ENCODE results near the gene KRT75.

KRT75 gene

GRCh38 chr12:52439845-52440244, 5.7 kb upstream of the KRT75 start:
- no peak for DNase-seq (ENCODE audit: low spot score)

GRCh38 chr12:52439420-52439819, 5.2 kb upstream of the KRT75 start:
- no peak for DNase-seq (ENCODE audit: low spot score)

DNA sequence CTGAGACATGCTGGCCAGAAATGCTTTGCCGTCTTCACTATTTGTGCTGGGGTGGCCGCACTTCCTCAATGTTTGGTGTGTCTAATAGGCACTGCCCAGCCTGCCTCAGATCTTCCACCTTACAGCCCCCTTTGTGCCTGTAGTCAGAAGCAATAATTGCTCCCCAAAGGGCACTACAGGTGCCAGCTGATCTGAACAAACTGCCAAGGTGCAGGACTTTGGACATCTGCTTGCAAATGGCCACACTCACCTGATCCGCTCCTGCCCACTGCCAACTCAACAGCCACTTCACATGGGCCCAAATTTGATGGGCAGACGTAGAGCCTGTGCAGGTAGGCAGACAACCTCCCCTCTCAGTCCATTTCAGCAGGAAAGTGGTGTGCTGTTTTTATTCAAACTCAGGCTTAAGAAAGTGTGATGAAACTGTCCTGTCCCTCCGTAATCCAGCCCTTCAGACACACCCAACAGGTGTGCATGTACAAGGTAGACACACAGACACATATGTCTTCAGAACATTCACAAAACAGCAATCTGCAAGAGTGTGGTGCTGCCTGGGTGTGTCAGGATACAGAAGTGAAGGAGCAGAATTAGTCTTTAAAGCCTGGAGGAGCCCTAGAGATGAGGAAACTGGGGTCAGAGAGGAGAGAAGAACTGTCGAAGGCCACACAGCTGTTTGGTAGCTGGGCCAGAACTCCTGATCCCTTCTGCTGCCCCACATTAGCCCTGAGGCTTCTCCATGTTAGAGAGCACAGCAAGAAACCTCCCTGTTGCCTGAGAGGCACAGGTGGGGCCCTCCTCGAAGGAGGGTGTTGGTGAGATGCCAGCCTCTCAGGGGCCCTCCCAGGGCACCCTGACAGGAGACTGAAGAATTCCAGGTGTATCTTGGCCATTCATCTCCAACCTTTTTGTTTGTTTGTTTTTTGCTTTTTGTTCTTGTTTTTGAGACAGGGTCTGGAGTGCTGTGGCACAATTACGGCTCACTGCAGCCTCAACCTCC, 4.4 kb upstream of the KRT75 start:
- no peak for DNase-seq (ENCODE audit: low spot score)

- no peak for DNase-seq (ENCODE audit: low spot score)
Measured at GRCh38 chr12:52437508-52437907, 3.3 kb upstream of the KRT75 start.

DNA sequence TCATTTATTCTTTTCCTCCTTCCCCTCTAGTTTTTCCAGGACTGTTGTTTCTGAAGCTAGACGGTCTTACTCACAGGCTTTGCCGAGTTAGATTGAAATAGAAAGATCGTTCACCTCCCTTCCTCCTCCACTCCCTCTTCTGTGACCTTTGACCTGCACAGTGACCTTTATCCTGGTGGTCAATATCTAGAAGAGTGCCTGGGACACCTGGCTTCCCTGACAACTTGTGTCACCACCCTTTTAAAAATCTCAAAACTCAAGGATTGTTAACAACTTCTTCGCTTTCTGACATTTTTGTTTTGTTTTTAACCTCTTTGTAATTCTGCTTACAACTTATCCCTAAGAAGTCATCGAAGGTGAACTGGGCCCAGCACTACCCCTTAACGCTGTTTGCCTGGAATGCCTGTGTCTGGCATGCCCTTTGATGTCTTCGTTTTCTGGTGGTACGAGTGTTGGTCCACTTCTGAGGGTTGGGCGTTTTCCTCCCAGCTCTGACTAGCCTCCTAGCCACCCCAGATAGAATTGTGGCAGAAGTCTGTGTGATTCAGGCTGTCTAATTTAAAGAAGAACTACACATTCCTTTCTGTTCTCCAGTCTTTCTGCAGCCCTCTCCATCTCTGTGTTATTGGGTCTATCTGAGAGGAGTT, 2.8 kb upstream of the KRT75 start:
- DNase-seq (ENCODE audit: low spot score) = no peak

DNA sequence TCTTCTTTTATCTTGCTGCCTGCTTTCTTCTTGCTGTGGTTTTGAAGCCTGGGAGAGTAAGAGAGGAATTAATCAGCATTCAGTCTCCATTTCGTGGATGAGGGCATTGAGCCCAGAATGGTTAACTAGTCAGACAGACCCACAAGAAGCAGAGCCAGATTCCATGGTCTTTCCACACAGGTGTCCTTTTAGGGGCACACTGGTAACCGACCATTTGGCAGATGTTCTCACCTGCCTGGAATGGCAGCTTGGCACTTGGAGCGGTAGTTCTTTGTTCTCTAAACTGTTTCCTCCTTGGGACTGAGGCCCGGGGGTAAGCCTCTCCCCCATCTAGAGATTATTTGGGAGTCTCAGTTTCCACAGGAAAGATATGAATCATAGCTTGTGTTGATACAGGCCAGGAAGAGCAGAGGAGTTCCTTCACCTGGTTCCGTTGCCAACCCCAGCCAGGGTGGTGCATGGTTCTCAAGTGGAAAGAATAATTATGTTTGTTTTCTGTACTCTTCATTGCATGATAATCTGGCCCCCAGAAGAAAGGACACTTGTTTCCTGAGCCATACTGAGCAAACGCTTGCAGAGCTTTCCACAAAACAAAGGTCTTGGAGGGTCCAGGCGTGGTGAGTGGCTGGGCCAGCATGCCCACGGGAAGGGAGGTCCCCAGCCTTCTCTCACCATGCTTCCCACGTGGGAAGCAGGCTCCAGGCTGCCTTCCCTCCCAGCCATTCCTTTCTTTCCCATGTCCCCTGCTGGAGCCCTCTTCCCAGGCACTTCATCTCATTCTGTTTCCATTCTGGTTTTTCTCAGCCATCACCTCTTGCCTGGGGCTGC, 2.0 kb upstream of the KRT75 start:
- DNase-seq (ENCODE audit: low spot score) = no peak

GRCh38 chr12:52435659-52435999, 1.5 kb upstream of the KRT75 start:
- no peak for DNase-seq (ENCODE audit: low spot score)

GRCh38 chr12:52434760-52435530, 774 bp upstream of the KRT75 start:
- no peak for DNase-seq (ENCODE audit: low spot score)

GRCh38 chr12:52433501-52434080, 580 bp downstream of the KRT75 start:
- DNase-seq (ENCODE audit: low spot score) = no peak

DNA sequence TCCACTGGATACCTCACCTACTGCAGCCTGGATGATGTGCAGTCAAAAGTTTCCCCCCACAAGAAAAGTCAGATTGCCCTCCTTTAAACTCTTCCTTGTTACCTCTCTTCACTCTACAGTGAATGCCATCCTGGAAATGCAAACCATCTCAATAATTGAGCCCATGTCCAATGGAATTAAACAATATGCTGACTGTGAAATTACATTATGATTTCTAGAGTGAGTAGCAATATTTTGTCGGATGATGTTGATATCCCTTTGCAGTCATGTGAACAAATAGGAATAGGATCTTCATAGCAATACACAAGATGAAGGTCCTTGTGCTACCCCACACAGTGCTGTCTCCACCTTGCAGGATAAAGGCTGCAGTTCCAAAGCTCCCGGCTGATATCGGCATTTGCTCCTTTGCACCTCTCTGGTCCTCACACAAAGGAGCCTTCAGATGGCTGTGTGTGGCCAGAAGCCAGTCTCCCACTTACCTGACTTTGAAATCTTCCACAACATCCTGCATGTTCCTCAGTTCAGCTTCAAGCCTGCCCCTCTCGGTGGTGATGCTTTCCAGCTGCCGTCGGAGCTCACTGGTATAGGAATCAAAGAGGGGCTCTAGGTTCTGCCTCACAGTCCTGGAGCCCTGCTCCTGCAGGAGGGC, 1.5 kb downstream of the KRT75 start:
- no peak for DNase-seq (ENCODE audit: low spot score)

DNA sequence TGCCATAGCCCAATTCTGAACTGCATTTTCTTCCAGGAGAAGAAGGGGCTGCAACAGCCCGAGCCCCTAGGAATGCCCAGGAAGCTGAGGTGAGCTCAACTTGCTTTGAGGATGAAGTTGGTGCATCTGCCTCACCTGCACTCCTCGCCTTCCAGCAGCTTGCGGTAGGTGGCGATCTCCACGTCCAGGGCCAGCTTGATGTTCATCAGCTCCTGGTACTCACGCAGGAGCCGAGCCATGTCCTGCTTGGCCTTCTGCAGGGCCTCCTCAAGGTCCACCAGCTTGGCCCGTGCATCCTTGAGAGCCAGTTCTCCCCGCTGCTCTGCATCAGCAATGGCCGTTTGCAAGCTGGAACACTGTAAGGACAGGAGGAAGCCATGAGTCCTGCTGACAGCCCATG, 6.0 kb downstream of the KRT75 start:
- no peak for DNase-seq (ENCODE audit: low spot score)

- DNase-seq (ENCODE audit: low spot score) = no peak
Measured at GRCh38 chr12:52427083-52427482, 7.1 kb downstream of the KRT75 start.

- DNase-seq (ENCODE audit: low spot score) = no peak
Measured at GRCh38 chr12:52426034-52426433, 8.1 kb downstream of the KRT75 start.

DNA sequence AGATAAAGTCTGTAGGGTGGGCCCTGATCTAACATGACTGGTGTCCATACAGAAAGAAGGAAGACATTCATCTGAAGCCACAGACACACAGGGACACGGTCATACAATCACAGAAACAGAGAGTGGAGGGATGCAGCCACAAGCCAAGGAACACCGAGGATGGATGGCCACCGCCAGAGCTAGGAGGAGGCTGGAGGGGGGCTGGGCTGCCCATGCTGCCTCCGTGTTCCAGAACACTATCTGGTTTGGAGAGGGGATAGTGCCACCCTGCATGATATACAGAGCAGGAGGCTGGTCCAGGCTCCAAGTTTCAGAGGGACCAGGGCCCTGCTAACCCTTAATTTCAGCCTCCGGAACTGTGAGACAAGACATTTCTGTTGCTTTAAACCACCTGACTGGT, 8.7 kb downstream of the KRT75 start:
- DNase-seq (ENCODE audit: low spot score) = no peak

- no peak for DNase-seq (ENCODE audit: low spot score)
Measured at GRCh38 chr12:52423661-52424500, 10.3 kb downstream of the KRT75 start.

- DNase-seq (ENCODE audit: low spot score) = no peak
Measured at GRCh38 chr12:52423035-52423434, 11.1 kb downstream of the KRT75 start.

GRCh38 chr12:52419656-52420055, 14.5 kb downstream of the KRT75 start:
- no peak for DNase-seq (ENCODE audit: low spot score)

GRCh38 chr12:52418576-52419110, 15.5 kb downstream of the KRT75 start:
- no peak for DNase-seq (ENCODE audit: low spot score)

DNA sequence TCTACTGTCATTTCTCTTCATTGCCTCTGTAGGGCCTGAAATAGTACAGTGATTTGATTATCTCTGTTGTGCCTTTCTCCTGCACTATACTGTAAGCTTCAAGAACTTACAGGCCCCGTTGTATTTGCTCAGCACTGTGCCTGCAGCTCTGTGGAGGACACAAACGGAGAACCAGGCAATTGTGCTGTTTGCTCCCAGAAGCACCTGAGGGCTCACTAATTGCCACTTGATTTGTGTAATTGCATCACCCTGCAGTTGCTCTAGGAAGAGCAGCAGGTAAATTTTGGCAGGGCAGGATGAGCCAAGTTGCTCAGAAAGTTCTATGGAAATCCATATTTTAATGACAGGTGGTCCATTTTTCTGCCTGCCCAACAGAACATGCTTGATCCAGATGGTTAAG, 16.4 kb downstream of the KRT75 start:
- no peak for DNase-seq (ENCODE audit: low spot score)

DNA sequence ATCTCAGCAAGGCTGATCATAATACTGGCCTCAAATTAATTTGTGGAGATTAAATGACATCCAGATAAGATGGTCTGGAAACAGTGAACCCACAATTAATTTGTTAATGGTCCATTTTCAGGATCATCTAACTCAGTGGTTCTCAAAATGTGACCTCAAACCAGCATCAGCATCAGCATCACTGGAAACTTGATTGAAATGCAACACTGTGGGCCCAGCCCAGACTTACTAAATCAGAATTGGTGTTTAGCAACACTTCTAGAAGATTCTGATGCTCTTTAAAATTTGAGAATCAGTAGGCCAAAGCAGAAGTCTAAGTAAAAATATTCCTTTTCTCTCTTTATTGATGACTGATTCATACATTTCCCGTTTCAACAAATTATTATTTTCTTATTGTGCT, 17.4 kb downstream of the KRT75 start:
- DNase-seq (ENCODE audit: low spot score) = no peak

All from AG08395 (cell line).